ENCODE results near the gene SAMD14. TPM values are rescaled to one million over a fixed set of nuclear protein-coding genes. Genes with fewer than 3 reads are reported as not detected.

The SAMD14 gene
- total and polyA plus RNA-seq, 12 donors = 1.1 to 12.6 (median 3.3) TPM

DNA sequence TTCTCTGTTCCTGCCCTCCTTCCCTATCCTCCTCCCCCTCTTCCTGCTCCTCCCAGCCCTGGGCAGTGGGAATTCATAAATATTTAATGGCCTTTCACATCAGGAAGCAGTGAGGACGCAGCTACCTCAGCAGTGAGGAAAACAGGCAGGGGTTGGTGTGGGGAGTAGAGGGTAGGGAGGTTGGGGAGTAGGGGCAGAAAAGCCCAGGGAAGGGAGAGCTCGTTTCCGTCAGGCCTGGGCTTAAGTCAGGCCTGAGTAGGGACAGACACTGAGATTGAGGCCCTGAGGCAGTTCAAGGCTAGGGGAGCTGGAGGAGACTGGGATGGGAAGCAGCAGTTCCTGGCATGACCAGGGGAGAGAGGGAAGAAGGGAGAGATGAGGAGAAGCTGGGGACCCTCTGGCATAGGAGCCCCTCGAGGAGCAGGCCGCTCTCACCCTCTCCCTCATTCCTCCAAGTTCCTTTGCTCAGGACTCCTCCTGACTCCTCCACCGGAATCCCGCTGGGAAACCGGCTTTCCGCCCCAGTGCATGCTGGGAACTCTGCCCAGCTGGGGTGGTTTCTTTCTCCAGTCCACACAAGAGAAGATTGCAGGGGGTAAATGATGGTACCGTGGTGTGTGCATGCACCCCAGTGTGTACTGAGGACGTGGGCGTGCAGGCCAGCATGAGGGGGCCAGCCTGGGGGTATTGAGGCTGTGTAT, 6.2 kb downstream of the SAMD14 start:
- Histone ChIP-seq H3K27me3 (no peaks in the 10 kb centered on the region), H3K27ac (peak overlapping the region in 3 of 5 donors; percentile 5 to 58 (median 10)), H3K9me3 (replicated peaks in 1 of 3) (no peaks in the 10 kb centered on the region), H3K4me3 (no peak overlapping the region), H3K36me3 (replicated peaks in 1 of 2) (no peaks in the 10 kb centered on the region), H3K4me1 (replicated peaks in 1 of 2) (peaks cover 0 to 8% of the 10 kb centered on the region in 2 donors)
- DNase-seq = peak in 2 of 7 donors; percentile 14 to 22
- TF ChIP-seq, protein P1, sequence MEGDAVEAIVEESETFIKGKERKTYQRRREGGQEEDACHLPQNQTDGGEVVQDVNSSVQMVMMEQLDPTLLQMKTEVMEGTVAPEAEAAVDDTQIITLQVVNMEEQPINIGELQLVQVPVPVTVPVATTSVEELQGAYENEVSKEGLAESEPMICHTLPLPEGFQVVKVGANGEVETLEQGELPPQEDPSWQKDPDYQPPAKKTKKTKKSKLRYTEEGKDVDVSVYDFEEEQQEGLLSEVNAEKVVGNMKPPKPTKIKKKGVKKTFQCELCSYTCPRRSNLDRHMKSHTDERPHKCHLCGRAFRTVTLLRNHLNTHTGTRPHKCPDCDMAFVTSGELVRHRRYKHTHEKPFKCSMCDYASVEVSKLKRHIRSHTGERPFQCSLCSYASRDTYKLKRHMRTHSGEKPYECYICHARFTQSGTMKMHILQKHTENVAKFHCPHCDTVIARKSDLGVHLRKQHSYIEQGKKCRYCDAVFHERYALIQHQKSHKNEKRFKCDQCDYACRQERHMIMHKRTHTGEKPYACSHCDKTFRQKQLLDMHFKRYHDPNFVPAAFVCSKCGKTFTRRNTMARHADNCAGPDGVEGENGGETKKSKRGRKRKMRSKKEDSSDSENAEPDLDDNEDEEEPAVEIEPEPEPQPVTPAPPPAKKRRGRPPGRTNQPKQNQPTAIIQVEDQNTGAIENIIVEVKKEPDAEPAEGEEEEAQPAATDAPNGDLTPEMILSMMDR (IDR thresholded peaks at IDR 0.05) = no peak
- TF ChIP-seq POLR2A (IDR thresholded peaks at IDR 0.05) = no peak
- WGBS, 4 donors = 47 to 62% (median 54%) methylated on average over 12 of the region's 12 CpGs
- intact Hi-C loops (cut with DNase I) = no loop called here

DNA sequence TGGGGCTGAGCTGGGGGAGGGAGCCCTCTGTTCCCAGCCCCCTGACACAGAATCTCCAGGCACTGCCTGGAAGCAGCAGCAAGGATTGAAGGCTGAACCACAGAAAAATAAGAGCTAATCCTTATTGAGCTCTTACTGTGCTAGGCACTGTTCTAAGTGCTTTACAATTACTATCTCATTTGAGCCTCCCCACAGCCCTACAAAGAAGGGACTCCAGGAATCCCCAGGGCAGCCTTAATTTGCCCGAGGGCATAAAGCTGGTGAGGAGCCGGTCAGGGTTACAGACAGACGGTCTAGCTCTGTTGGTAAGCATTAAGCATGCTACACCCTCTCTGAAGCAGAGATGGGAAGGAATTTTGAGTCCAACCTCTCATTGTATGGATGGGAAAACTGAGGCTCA, 7.0 kb downstream of the SAMD14 start:
- H3K27ac ChIP-seq = peak overlapping the region in 1 of 5 donors; percentile 58
- TF ChIP-seq, protein P1 (IDR thresholded peaks at IDR 0.05) = no peak
- no peak for TF ChIP-seq POLR2A (IDR thresholded peaks at IDR 0.05)
- intact Hi-C loops (cut with DNase I) = no loop called here
- H3K4me3 ChIP-seq = no peak overlapping the region
- H3K36me3 ChIP-seq (replicated peaks in 1 of 2) = no peaks in the 10 kb centered on the region
- H3K9me3 ChIP-seq (replicated peaks in 1 of 3) = no peaks in the 10 kb centered on the region
- WGBS, 4 donors = 87 to 98% (median 93%) methylated on average over 3 of the region's 3 CpGs
- H3K4me1 ChIP-seq (replicated peaks in 1 of 2) = peaks cover 0 to 8% of the 10 kb centered on the region in 2 donors
- DNase-seq = no peak
- H3K27me3 ChIP-seq = no peaks in the 10 kb centered on the region

DNA sequence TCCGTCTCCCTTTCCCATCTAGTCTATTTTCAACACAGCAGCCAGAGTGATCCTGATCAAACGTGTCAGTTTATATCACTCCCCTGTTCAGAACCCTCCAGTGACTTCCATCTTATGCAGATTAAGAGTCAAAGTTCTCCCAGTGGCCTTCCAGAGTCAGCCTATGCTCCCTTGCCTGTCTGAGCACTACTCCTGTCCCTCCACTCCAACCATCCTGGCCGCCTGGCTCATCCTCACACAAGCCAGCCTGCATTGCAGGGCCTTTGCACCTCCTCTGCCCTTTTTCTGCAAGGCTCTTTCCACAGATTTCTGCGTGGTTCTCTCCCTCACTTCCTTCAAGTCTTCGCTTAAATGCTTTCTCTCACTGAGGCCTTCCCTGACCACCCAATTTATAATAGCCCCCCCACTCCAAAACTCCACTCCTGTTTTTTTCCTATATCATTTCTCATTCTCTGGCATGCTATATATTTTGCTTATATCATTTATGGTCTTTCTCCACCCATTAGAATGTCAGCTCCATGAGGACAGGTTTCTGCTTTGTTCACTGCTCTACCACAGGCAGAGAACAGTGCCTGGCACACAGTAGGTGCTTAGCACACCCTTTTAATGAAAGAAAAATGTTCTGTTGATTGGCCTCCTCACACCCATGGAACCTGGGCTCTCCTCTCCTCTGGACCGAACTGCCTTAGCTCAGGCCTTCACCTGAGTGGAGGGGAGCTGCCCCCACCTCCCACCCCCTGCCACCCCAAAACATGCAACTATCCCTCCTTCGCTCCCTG, 9.3 kb downstream of the SAMD14 start:
- WGBS, 4 donors = 91 to 96% (median 94%) methylated on average over 7 of the region's 7 CpGs
- Histone ChIP-seq H3K4me3 (no peak overlapping the region), H3K36me3 (replicated peaks in 1 of 2) (no peaks in the 10 kb centered on the region), H3K9me3 (replicated peaks in 1 of 3) (no peaks in the 10 kb centered on the region), H3K4me1 (replicated peaks in 1 of 2) (peaks cover 0 to 12% of the 10 kb centered on the region in 2 donors), H3K27ac (no peak overlapping the region), H3K27me3 (no peaks in the 10 kb centered on the region)
- intact Hi-C loops (cut with DNase I) = no loop called here
- TF ChIP-seq, protein P1 (IDR thresholded peaks at IDR 0.05) = no peak
- no peak for TF ChIP-seq POLR2A (IDR thresholded peaks at IDR 0.05)
- no peak for DNase-seq

DNA sequence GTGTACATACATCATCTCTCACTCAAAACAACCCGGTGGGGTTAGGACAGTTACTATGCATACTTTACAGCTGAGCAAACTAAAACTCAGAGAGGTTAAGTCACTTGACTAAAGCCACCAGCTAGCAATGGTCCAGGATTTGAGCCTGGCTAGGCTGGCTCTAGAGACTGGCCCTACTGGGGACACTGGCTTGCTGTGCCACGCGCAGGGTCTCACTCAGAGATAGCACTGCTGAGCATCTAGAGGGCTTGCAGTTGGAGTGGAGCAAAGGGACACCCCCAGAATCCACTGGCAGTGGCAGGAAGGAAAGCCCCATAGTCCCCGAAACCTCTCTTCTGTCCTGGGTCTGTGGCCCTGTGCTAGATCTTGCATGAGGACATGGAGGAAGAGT, 11.1 kb downstream of the SAMD14 start:
- intact Hi-C loops (cut with DNase I) = no loop called here
- no peaks in the 10 kb centered on the region for H3K27me3 ChIP-seq
- DNase-seq = no peak

More for the DNA sequence above, 11.1 kb downstream of the SAMD14 start:
- Histone ChIP-seq H3K4me1 (replicated peaks in 1 of 2) (peaks cover 0 to 11% of the 10 kb centered on the region in 2 donors), H3K4me3 (no peak overlapping the region), H3K27ac (no peak overlapping the region), H3K9me3 (replicated peaks in 1 of 3) (no peaks in the 10 kb centered on the region), H3K36me3 (replicated peaks in 1 of 2) (no peaks in the 10 kb centered on the region)
- no peak for TF ChIP-seq POLR2A (IDR thresholded peaks at IDR 0.05)
- TF ChIP-seq, protein P1 (IDR thresholded peaks at IDR 0.05) = no peak
- 76 to 100% (median 92%) methylated on average over 1 to 4 of the region's 4 CpGs for WGBS, 4 donors
